ENCODE results near the gene CBL.
A peak's percentile ranks its signal among the peaks of the same experiment; 100 is the strongest.

CBL gene

DNA sequence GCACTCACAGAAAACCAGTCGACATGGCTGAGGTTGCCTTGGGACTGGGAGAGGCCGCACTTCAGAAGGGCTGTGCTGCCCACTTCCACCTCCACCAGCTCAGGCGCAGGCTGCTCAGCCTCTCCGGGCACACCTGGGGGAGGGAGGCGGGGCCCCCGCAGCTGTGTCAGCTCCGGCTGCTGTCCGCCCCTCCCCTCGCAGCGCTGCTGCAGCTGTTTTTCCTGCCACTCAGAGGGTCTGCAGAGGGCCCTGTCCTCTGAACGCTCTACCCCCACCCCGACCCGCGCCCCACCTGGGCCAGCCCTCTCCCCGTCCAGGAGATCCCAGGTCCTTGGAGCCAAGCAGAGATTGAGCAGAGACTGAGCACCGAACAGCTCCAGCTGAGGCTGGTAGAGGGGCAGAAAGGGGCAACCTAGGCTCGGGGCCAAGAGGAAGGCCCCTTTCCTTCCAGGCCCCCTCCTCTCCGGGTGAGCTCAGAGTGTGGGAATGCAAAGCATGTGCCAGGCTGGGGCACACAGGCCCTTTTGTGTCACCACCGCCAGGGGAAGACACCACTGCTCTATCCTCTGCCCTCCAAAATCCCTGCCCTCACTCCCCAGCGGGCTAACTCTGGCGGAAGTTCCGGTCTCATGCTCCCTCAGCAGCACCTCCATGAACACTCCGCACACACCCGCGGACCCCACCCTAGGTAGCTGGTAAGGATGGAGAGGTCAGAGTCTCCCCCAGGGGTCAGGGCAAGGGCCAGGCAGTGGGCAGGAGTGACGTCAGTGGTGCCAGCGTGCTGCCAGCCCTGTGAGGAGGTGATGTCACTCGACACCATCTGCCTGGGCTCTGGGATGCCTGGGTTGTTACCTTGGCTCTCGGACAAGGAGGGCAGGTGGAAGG is 109.2 kb downstream of the CBL start:
- DNase-seq = no peak

DNA sequence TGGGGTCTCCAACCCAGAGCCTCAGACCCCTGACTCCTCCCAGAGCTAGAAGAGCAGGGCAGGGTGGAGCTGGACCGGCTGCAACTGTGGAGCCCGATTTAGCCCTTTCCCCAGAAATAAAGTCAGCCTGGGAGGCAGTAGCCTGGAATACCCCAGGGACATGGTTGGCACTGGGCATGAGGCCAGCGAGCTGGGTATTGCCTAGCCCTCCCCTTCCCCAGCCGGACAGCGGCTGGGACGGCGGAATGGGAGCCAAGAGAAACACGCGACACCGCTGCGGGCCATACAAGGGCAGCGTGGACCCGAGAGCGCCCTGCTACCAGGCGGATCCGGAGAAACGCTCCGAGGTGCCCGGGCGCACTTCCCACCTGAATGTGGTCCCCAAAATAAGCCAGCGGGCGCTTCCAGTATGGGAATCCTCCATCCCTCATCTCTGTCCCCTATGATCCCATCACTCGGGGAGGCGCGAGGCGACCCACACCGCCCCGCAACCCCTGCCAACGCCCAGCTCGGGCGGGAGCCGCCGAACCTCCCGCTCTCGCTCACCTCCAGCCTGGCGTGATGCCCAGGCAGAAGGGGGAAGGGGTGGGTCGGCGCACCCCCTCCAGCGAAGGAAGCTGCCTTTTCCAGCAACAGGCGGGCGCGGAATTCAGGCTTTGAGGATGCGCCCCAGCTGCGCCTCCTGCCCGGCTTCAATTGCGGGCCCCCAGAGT is 110.0 kb downstream of the CBL start:
- DNase-seq = no peak

DNA sequence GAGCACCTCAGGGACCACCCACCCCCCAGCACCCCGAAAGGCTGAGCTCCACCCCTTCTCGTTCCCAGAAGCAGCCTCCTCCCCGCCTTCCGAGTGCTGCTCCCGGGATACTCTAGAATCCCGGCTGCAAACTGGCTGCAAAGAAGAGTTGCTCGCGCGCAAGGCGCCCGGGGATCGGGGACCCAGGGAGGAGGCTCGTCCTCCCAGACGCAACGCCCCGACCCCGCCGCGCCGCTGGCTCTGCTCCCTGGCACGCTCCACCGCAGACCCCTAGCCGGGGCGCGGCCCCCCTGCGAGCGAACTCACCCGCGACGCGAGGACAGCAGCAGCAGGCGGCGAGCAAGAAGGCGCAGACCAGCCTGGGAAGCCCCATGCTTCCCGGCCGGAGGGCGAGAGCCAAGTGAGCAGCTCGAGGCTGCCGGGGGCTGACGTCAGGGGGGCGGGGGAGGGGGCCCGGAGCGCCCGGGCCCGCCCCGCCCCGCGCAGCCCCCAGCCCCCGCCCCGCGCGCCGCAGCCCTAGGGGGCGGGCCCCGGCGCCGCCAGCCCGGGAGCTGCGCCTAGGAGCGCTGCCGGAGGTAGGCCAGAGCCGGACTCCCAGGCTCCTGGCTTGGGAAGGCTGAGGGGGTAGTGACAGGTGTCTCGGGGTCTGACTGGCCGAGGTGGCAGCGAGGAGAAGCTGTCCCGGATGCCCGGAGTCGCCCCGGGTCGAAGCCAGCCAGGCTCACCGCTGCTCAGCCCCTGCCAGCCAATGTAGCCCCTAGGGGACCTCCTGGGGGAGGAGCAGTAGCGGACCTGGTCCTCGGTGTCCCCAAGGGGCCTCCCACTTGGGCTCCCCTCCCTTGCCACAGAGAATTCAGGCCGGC is 110.8 kb downstream of the CBL start, which contains the start of gene MCAM:
Gene MCAM (minus strand): TSS at position 402 of the 863 bp plus-strand sequence. CDS start 29 bp downstream, at position 373.
- DNase-seq = no peak

DNA sequence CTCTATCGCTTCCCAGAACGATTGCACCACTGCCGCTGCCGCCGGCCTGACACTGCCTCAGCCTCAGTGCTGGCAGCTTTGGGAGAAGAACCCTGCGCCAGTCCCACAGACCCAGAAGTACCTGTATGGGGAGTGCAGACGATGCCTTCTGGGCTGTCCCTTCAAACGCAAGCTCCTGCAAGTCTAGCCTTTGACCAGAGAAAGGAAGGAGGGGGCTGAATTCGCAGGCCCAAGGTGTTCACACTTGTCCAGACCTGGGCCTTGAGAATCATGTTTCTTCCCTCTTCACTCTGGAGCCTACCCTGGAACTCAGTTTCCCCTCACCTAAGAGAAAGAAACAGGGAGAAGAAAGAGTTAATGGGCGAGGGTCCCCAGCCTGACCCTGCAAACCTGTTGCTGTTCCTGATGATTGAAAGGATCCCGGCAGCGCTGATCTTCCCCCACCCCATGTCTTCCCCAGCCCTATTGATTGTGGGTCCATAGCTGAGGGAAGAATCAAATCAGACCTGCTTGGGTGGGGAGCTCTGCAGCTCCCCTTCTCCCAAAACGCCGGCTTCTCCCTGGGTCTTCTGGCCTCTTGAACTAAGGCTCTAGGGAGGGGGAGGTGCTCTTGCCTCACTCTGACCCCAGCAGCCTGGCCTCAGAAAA is 111.6 kb downstream of the CBL start:
- no peak for DNase-seq

DNA sequence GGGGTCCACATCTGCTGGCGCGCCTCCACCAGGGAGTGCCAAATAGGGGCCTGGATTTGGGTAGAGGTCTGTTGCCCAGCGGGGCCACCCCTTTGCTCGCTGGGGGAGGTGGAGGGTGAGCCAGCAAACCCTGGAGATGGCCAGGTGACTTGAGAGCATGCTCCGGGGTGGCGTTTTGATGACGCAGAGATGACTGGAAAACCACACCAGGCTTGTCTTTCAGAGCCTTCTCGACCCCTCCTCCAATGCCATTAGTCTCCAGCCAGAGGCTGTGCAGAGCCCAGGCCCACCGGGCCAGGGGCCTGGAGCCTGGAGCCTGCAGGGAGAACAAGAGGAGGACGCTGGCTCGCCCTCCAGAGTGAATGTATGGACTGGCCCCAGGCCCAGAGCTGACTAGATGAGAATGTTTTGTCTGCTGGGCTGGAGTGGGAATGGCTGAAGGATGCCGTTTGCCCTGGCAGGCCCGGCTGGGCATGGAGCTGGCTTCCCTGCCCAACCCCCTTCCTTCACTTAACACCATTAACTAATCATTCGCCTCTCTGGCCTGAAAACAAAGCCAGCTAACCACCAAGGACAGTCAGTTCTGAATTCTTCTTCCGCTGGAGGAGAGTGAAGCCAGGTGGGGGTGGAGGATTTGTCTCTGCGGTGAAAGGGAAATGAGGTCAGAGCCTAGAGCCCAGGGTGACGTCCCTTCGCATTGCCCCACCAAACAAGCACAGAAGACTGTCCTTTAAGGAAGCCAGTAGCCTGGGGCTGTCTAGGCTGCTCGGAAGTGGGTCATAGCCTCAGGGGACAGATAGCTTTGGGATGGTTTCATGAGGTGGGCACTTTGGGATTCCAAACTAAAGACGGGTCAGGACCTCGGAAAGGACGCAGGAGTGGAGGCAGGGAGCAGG is 112.3 kb downstream of the CBL start:
- DNase-seq = no peak

DNA sequence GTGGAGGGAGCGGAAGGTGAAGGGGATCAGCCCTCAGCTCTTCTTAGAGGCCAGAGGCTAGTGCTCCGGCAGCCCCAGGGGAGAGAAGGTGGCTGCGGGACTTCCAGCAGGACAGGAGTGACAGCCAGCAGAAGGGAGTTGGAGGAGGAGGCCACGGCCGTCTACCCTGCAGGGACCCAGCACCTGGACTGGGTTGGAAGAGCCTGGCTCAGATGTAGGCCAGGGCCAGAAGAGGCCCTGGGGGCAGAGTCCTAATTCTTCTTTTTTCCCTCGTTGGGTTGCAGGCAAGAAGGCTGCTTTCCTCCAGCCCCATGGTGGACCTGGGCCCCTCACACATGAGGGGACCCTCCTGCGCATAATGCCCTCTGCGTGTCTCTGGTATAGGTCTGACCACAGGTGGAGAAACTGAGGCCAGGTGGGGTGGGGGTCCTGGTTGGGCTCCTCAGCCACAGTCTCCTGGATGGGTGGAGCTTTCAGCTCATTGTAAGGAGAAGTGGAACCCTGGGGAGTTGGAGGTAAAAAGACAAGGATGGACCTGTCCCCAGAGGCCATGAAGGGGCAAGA is 113.1 kb downstream of the CBL start:
- DNase-seq = no peak

DNA sequence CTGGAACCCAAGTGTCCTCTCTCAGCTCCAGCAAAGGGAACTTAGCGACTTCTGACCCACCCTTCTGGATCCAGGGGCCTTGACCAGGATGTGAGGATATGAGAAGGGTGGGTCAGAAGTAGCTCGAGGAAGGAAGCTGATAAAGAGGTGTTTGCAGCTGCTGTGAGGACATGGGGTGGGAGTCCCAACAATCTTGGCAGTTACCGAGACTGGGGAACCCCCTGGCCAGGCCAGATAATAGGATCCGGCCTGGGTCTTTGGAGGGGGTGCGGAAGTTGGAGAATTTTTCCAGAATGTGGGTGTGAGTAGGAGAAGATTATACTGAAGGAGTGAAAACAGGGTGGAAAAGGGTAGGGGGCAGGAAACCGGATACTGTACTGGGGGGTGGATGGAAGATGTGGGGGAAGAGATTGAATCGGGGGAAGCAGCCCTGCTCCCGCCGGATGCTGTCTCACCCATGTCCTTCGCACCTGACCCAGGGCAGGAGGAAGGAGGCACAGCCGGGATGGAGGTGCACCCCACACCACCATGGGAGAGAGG is 113.6 kb downstream of the CBL start:
- no peak for DNase-seq

DNA sequence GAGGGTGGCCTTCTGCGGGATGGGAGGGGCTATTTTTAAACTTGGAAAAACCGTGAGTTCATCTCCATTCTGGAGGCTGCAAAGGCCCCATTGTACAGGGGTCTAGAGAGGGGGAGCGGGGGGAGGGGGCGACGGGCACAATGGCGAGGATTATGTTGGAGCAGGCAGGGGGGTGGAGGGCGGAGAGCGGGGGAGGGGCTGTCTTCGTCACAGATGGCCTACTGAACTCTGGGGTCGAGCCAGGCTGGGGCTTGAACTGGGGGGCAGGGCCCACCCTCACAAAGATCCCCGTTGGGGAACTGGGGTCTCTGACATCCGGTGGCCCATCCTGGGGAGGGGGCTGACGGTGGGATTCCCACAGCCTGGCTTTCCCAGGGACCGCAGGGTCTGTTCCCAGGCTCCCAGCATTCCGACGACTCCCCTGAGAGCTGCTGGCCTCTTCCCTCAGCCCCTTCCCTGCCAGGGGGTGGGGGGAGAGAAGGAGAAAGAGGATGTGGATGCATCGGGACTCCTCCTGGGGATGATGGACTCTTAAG is 114.2 kb downstream of the CBL start:
- no peak for DNase-seq

DNA sequence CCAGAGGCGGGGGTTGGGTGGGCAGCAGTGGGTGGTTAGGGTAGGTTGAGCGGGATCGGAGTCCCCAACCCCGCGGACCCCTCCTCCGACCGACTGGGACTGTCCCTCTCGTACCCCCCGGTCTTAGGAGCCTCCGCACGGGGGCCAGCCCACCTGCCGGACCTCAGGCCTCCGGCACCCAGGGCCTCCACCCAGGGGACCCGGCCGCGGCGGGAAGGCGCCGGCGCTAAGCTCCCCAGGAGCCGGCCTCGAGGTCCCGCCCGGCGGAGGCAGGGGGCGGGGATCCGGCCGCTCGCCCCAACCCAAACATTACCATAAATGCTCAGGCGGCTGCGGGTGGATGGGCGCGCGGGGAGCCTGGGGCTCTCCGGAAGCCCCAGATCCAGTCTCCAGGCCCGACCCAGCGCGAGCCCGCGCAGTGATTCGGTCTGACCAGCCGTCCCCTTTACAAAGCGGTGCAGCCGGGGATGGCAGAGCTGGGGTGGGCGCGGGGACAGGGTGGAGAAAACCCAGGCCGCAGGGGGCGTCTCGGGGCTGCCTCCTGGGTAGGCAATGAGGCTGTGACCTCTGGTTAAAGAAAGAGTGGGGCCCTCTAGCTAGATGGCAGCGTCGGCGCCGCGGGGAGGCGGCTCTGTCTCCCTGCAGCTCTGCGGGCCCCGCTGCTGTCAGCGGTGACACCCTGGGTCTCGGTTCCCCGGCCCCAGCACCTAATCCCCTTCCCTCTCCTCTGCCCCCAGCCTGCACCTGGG is 114.8 kb downstream of the CBL start:
- peak; percentile 59 for DNase-seq

DNA sequence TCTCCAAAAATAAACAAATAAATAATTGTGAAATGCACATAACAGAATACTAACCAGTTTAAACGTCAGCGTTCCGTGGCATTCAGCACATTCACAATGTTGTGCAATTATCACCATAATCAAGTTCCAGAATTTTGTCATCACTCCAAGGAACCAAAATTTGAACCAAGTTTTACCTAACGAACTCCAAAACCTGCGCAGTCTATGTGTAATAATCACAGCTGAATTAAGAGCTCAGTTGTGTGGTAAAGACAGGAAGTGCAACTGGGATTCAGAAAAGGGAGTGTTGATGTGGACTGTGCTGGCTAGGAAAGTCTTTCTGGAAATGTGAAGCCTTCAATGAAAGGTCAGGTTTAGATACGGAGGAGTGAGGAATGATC is 116.2 kb downstream of the CBL start:
- DNase-seq = no peak

DNA sequence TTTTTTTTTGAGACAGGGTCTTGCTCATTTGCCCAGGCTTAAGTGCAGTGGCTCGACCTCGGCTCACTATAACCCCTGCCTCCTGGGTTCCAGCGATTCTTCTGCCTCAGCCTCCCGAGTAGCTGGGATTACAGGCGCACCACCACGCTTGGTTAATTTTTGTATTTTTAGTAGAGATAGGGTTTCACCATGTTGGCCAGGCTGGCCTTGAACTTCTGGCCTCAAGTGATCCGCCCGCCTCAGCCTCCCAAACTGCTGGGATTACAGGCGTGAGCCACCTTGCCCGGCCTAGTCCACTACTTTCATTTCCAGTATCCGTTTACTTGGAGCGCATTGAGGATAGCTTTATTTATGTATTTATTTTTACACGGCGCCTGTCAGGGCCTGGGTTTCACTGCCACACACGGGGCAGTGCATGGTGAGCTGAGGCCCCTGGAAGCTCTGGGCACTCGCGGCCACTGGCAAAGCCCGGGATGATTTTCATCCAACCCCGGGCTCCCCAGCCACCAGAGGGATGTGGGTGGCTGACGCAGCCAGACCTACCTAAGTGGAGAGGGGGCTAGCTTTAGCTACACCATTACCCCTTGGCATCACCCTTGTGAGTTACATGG is 116.9 kb downstream of the CBL start:
- DNase-seq = no peak

DNA sequence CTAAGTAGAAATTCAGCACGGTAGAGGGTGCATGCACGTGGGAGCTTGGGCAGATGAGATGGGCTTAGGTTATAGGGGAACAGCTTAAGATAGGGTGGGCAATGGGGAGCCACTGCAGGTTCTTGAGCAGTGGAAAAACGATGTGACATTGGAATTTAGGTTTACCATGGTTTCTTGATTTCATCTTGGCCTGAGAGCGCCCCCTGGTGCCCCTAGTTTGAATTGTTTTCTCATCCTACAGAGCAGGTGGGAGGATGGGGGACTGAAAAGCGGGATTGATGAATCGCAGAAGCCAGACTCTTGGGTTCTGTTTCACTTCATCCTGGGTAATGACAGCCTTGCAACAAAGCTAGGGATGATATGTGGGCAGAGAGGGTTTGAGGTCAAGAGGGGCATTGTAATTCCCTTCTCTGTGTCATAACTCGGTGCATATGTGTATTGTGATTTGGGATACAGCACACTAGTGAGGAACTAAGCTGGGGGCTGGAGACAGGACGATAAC is 117.4 kb downstream of the CBL start:
- DNase-seq = peak; percentile 35

DNA sequence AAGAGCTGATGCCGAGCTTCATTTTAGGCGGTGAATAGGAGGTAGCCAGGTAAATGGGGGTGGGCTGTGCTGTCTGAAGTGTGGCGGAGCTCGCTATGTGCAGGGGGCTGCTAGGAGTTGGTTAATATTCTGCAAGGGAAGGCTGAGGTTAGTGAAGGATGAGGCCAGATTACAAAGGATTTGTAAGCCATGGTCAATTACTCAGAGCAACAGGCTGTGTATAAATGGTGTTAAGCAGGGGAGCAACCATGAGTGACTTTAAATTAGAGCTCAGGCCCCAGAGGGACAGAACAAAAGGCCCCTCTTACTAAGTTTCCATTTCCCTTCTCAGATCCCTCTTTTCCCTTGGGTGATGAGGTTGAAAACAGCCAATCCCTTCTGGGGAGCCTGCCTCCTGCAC is 118.0 kb downstream of the CBL start:
- no peak for DNase-seq

DNA sequence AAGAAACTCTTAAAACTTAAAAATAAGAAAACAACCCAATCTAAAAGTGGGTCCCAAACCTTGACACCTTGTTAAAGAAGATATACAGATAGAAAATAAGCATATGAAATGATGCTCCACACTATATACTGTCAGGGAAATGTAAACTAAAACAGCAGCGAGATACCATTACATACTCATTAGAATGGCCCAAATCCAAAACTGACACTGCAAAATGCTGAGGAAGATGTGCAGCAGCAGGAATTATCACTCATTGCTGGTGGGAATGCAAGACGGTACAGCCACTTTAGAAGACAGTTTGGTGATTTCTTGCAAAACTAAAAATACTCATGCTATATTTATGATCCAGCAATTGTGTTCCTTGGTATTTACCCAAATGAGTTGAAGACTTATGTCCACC is 123.2 kb downstream of the CBL start:
- DNase-seq = no peak

DNA sequence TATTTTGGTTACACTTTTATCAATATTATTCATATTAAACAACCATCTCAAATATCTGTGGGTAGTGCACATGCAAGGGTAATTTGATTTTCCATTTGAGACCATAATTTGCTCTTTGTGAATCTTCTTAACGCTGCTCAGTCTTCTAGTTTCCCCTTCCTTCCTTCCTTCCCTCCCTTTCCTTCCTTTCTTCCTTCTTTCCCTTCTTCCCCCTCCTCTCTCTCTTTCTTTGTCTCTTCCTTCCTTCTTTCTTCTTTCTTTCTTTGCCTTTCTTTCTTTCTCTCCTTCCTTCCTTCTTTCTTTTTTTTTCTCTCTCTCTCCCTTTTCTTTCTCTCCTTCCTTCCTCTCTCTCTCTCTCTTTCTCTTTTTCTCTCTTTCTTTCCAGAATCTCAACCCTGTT is 124.1 kb downstream of the CBL start:
- DNase-seq = no peak

DNA sequence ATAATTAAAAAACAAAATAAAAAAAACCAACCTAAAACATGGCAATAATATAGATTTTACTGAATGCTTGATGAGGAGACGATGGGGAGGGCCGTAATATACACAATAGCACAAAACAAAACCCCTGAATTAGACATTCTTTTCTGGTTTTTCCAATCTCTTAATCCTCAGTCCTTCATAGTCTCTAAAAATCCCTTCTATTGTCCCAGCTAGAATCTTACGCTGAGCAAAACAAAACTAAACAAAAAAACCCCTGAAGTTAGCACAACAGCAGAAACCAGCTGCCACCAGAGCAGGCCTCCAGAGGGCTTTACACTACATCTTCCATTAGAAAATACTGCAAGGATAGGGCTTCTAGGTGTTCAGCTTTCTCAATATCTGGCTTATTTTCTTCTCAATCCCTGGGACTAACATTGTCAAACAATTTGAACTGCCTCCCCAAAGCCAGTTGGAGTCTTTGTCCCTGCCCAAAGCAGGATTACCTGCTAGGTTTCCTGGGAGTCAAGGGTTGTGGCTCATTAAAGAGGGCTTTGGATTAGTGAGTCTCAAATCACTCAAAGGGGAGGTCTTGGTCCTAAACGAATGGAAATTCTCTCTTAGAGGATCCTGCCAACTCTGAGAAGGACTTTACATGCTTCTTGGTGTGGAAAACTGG is 126.1 kb downstream of the CBL start:
- DNase-seq = no peak

DNA sequence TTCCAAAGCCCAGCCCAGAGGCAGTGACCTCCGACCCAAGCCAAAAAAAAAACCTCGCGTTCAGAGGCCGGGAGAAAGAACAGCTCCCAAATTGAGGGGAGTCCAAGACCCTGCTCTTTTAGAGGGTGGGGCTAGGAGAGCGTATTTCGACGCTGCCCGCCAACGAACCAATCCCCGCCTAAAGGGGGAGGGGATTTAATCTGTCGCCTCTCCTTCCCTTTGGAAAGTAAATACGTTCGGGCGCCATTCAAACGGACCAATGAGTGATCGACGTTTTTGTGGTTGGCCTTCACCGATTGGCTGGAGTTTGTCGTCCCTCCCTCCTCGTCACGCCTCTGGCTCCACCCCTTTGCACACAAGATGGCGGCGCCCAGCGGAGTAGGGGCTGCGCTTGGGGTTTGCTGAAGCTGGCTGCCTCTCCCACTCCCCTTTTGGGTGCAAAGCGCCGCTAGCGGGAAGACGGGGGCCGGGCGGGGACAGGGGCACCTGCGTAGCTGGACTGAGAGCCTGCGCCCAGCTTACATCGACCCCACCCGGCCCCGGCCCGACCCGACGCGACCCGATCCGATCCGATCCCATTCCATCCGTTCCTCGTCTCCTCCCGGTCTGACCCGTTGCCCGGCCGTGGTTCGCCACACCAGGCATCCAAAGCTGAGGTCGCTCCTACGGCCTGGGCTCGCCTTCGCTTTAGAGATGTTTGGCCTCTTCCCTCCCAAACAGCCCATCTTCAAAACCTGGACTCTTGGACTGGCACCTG is 128.2 kb downstream of the CBL start, which contains the start of gene RNF26:
Gene RNF26 (plus strand): TSS at position 354 of the 757 bp plus-strand sequence. CDS start 596 bp downstream, outside the sequence.
- peak; percentile 93 for DNase-seq

All from NCI-H226 (cell line).